ENCODE data around the gene EML1. TPM values are rescaled to one million over a fixed set of nuclear protein-coding genes. Genes with fewer than 3 reads are reported as not detected.

The EML1 gene
- polyA plus RNA-seq, 1 experiment, result 14.2 TPM

DNA sequence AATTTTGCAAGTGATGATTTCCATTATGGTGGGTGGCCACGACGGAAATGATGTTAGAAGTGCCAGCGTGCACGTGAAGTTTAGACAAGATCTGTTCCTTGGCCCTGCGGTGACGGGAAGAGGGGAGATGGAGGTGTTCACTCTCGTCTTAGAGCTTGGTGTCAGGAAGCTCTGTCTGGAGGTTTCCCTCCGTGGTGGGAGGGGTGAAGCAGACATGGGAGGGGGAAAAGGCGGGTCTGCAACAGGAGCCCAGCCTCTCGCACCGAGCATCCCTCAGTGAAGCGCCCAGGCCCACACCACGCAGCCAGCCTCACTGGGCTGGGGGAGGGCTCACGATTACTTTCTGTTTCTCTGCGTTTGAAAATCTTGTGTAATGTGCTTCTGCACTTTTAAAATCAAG, 26.3 kb downstream of the EML1 start:
- Histone ChIP-seq H3K27me3 (ENCODE audit: control insufficient read depth, insufficient read depth, low read length) (peaks cover 24% of the 10 kb centered on the region), H3K4me3 (ENCODE audit: low read depth, low read length) (no peak overlapping the region), H3K36me3 (ENCODE audit: control insufficient read depth, insufficient read depth, low read length) (no peaks in the 10 kb centered on the region)
- CTCF ChIA-PET, result interaction anchor here (1.0 to 2.6 kb wide), 3 partner anchors 9 to 89 kb away, joined by 3 to 11 read pairs (median 5); no protein-coding TSS in a partner anchor
- DNase-seq (ENCODE audit: low read depth), result no peak
- POLR2A ChIA-PET, result no interaction called here
- TF ChIP-seq, protein P1, sequence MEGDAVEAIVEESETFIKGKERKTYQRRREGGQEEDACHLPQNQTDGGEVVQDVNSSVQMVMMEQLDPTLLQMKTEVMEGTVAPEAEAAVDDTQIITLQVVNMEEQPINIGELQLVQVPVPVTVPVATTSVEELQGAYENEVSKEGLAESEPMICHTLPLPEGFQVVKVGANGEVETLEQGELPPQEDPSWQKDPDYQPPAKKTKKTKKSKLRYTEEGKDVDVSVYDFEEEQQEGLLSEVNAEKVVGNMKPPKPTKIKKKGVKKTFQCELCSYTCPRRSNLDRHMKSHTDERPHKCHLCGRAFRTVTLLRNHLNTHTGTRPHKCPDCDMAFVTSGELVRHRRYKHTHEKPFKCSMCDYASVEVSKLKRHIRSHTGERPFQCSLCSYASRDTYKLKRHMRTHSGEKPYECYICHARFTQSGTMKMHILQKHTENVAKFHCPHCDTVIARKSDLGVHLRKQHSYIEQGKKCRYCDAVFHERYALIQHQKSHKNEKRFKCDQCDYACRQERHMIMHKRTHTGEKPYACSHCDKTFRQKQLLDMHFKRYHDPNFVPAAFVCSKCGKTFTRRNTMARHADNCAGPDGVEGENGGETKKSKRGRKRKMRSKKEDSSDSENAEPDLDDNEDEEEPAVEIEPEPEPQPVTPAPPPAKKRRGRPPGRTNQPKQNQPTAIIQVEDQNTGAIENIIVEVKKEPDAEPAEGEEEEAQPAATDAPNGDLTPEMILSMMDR (IDR thresholded peaks at IDR 0.05; ENCODE audit: insufficient read depth, low read depth, low read length), result no peak

- DNase-seq (ENCODE audit: low read depth), result no peak
- TF ChIP-seq, protein P1 (IDR thresholded peaks at IDR 0.05; ENCODE audit: insufficient read depth, low read depth, low read length), result no peak
- H3K36me3 ChIP-seq (ENCODE audit: control insufficient read depth, insufficient read depth, low read length), result no peaks in the 10 kb centered on the region
- peaks cover 25% of the 10 kb centered on the region for H3K27me3 ChIP-seq (ENCODE audit: control insufficient read depth, insufficient read depth, low read length)
- H3K4me3 ChIP-seq (ENCODE audit: low read depth, low read length), result no peak overlapping the region
- ChIA-PET POLR2A (no interaction called here), CTCF (interaction anchor here (1.5 to 2.6 kb wide), 2 partner anchors 11 to 91 kb away, joined by 5 to 11 read pairs; no protein-coding TSS in a partner anchor)
Observed at GRCh38 chr14:99820702-99821331, 27.6 kb downstream of the EML1 start.

DNA sequence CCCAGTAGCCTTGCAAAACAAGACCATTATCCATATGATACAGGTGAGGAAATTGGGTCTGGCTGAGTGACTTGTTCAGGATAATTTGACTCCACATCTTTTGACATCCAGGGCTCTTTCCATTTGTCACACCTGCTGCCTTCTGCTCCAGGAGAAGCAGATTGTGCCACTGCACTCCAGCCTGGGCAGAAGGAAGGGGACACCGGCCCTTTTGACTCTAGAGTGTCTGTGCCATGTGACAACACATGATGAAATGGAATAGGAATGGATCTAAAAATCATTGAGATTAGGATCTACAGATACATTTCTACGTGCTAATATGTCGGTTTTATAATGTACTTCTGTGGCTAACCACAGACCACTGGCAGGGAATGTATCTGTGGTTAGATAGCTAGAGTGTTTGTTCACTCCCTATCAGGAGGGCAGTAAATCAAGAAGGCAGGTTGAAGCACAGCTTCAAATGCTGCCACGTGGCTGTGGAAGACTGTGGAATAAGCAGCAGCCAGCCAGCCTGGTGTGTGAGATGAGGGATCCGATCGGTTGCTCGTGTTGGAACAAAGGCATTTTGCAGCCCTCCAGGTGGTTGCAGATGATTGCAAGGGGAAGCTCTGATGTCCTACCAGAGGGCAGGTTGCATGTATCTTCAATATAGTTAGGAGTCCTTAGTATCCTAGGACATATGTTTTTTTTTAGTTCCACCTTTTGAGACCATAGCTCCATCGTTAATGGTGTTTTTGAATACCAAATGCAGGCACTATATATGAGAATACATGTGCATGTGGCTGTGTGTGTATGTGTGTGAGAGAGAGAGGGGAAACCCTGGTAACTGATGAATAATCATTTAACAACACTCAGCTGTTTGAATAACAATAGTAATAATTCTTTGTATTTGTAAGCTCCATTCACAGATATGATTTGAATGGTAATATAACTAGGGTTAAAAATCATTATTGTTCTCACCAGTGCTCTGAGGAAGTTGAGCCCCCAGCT, 28.6 kb downstream of the EML1 start:
- H3K4me3 ChIP-seq (ENCODE audit: low read depth, low read length), result no peak overlapping the region
- DNase-seq (ENCODE audit: low read depth), result peak; percentile 72
- ChIA-PET POLR2A (interaction anchor here (0.6 kb wide), 1 partner anchor 360 kb away, joined by 4 read pairs; no protein-coding TSS in a partner anchor), CTCF (interaction anchor here (1.2 to 2.6 kb wide), 3 partner anchors 12 to 91 kb away, joined by 3 to 11 read pairs (median 4); no protein-coding TSS in a partner anchor)
- no peaks in the 10 kb centered on the region for H3K36me3 ChIP-seq (ENCODE audit: control insufficient read depth, insufficient read depth, low read length)
- TF ChIP-seq, protein P1 (IDR thresholded peaks at IDR 0.05; ENCODE audit: insufficient read depth, low read depth, low read length), result no peak
- H3K27me3 ChIP-seq (ENCODE audit: control insufficient read depth, insufficient read depth, low read length), result peaks cover 26% of the 10 kb centered on the region

- Histone ChIP-seq H3K27me3 (ENCODE audit: control insufficient read depth, insufficient read depth, low read length) (peaks cover 22% of the 10 kb centered on the region), H3K36me3 (ENCODE audit: control insufficient read depth, insufficient read depth, low read length) (no peaks in the 10 kb centered on the region), H3K4me3 (ENCODE audit: low read depth, low read length) (no peak overlapping the region)
- ChIA-PET POLR2A (no interaction called here), CTCF (interaction anchor here (1.7 kb wide), 1 partner anchor 92 kb away, joined by 4 read pairs; no protein-coding TSS in a partner anchor)
- no peak for DNase-seq (ENCODE audit: low read depth)
- TF ChIP-seq, protein P1 (IDR thresholded peaks at IDR 0.05; ENCODE audit: insufficient read depth, low read depth, low read length), result no peak
Observed at GRCh38 chr14:99822800-99823455, 29.7 kb downstream of the EML1 start.
